ENCODE measurements around the gene ZNF536. TPM values are rescaled to one million over a fixed set of nuclear protein-coding genes. Genes with fewer than 3 reads are reported as not detected.
"Not testable (repeated sequence)": the region's sequence is repeated elsewhere in the genome, so short reads cannot be mapped to it uniquely, and the experiment has no call there.

ZNF536 gene
- total RNA-seq, 1 donor from 2014 or later: 24.9 TPM

- H3K4me1 Mint-ChIP-seq (ENCODE audit: low read depth, unreplicated experiment): no peaks in the 10 kb centered on the region
- peaks cover 9% of the 10 kb centered on the region for H3K36me3 Mint-ChIP-seq (ENCODE audit: unreplicated experiment)
- H3K4me3 Mint-ChIP-seq (ENCODE audit: unreplicated experiment): no peak overlapping the region
- peaks cover 7% of the 10 kb centered on the region for H3K27me3 Mint-ChIP-seq (ENCODE audit: unreplicated experiment)
- H3K27ac Mint-ChIP-seq (ENCODE audit: unreplicated experiment): no peak overlapping the region
- H3K9me3 Mint-ChIP-seq (ENCODE audit: unreplicated experiment): peaks cover 6% of the 10 kb centered on the region
- no peak for DNase-seq
- TF ChIP-seq CTCF (IDR thresholded peaks at IDR 0.05; ENCODE audit: partially characterized antibody, unreplicated experiment): no peak
These were observed 108.9 kb downstream of the ZNF536 start for GRCh38 chr19:30481063-30481462.

GRCh38 chr19:30481823-30482222 is 109.6 kb downstream of the ZNF536 start:
- no peak for TF ChIP-seq CTCF (IDR thresholded peaks at IDR 0.05; ENCODE audit: partially characterized antibody, unreplicated experiment)
- peaks cover 7% of the 10 kb centered on the region for H3K27me3 Mint-ChIP-seq (ENCODE audit: unreplicated experiment)
- H3K4me1 Mint-ChIP-seq (ENCODE audit: low read depth, unreplicated experiment): no peaks in the 10 kb centered on the region
- H3K36me3 Mint-ChIP-seq (ENCODE audit: unreplicated experiment): peaks cover 9% of the 10 kb centered on the region
- H3K27ac Mint-ChIP-seq (ENCODE audit: unreplicated experiment): no peak overlapping the region
- peaks cover 6% of the 10 kb centered on the region for H3K9me3 Mint-ChIP-seq (ENCODE audit: unreplicated experiment)
- no peak for DNase-seq
- H3K4me3 Mint-ChIP-seq (ENCODE audit: unreplicated experiment): no peak overlapping the region

- TF ChIP-seq CTCF (IDR thresholded peaks at IDR 0.05; ENCODE audit: partially characterized antibody, unreplicated experiment): no peak
- H3K9me3 Mint-ChIP-seq (ENCODE audit: unreplicated experiment): peaks cover 6% of the 10 kb centered on the region
- no peaks in the 10 kb centered on the region for H3K4me1 Mint-ChIP-seq (ENCODE audit: low read depth, unreplicated experiment)
- peaks cover 9% of the 10 kb centered on the region for H3K36me3 Mint-ChIP-seq (ENCODE audit: unreplicated experiment)
- no peak overlapping the region for H3K4me3 Mint-ChIP-seq (ENCODE audit: unreplicated experiment)
- DNase-seq: no peak
- no peak overlapping the region for H3K27ac Mint-ChIP-seq (ENCODE audit: unreplicated experiment)
- peaks cover 6% of the 10 kb centered on the region for H3K27me3 Mint-ChIP-seq (ENCODE audit: unreplicated experiment)
These were observed 110.8 kb downstream of the ZNF536 start for GRCh38 chr19:30482956-30483355.

- not testable (repeated sequence) for H3K4me3 Mint-ChIP-seq (ENCODE audit: unreplicated experiment); H3K4me1 Mint-ChIP-seq (ENCODE audit: low read depth, unreplicated experiment); DNase-seq; H3K27me3 Mint-ChIP-seq (ENCODE audit: unreplicated experiment); H3K36me3 Mint-ChIP-seq (ENCODE audit: unreplicated experiment); H3K27ac Mint-ChIP-seq (ENCODE audit: unreplicated experiment); H3K9me3 Mint-ChIP-seq (ENCODE audit: unreplicated experiment)
These were observed 114.1 kb downstream of the ZNF536 start for GRCh38 chr19:30486250-30486649.

GRCh38 chr19:30487178-30487577 is 115.0 kb downstream of the ZNF536 start:
- H3K36me3 Mint-ChIP-seq (ENCODE audit: unreplicated experiment): peaks cover 7% of the 10 kb centered on the region
- DNase-seq: no peak
- H3K4me1 Mint-ChIP-seq (ENCODE audit: low read depth, unreplicated experiment): peaks cover 6% of the 10 kb centered on the region
- no peak for TF ChIP-seq CTCF (IDR thresholded peaks at IDR 0.05; ENCODE audit: partially characterized antibody, unreplicated experiment)
- H3K9me3 Mint-ChIP-seq (ENCODE audit: unreplicated experiment): peaks cover 10% of the 10 kb centered on the region
- H3K27me3 Mint-ChIP-seq (ENCODE audit: unreplicated experiment): peaks cover 4% of the 10 kb centered on the region
- H3K4me3 Mint-ChIP-seq (ENCODE audit: unreplicated experiment): no peak overlapping the region
- no peak overlapping the region for H3K27ac Mint-ChIP-seq (ENCODE audit: unreplicated experiment)

- H3K9me3 Mint-ChIP-seq (ENCODE audit: unreplicated experiment): peaks cover 10% of the 10 kb centered on the region
- H3K4me3 Mint-ChIP-seq (ENCODE audit: unreplicated experiment): no peak overlapping the region
- TF ChIP-seq CTCF (IDR thresholded peaks at IDR 0.05; ENCODE audit: partially characterized antibody, unreplicated experiment): no peak
- H3K27me3 Mint-ChIP-seq (ENCODE audit: unreplicated experiment): peaks cover 4% of the 10 kb centered on the region
- DNase-seq: no peak
- peaks cover 4% of the 10 kb centered on the region for H3K36me3 Mint-ChIP-seq (ENCODE audit: unreplicated experiment)
- H3K4me1 Mint-ChIP-seq (ENCODE audit: low read depth, unreplicated experiment): peaks cover 12% of the 10 kb centered on the region
- H3K27ac Mint-ChIP-seq (ENCODE audit: unreplicated experiment): no peak overlapping the region
These were observed 116.0 kb downstream of the ZNF536 start for GRCh38 chr19:30488191-30488590.
